Pancreas (tissue), 10 donors: ENCODE measurements around the gene SEZ6L. TPM values are rescaled to one million over a fixed set of nuclear protein-coding genes. Genes with fewer than 3 reads are reported as not detected.
A peak's percentile ranks its signal among the peaks of the same experiment; 100 is the strongest.

Experiments used
- ATAC-seq, 4 donors: fragments of 200-7000 bp; cut with Tn5 transposase; one replicate each; pipeline versions ENCODE4 v1.8.0 to v1.9.1; 2020; ENCODE audit warnings: mild to moderate bottlenecking in 4 of 4, moderate library complexity in 4 of 4
- DNase-seq, 6 donors: peaks; one replicate each; pipeline ENCODE4 v3.0.0-alpha.2; 2020
- FAIRE-seq: peaks from 2 replicates; lab custom pipeline; 2012; peaks lifted over from hg19 to GRCh38; lab: Jason Lieb, UNC
- H3K27ac ChIP-seq, 4 donors: fragments of 200-600 bp; sonication (generic); 1 replicate in 3 of 4; 2 replicates in 1 of 4; pipeline versions ENCODE4 v1.5.0 to v1.8.0; 2020
- H3K27me3 ChIP-seq, 4 donors: fragments of 200-600 bp; one replicate each; pipeline ENCODE4 v1.8.0; 2021
- H3K36me3 ChIP-seq, 3 donors: fragments of 200-600 bp; sonication (generic) in 1 of 3; one replicate each; pipeline versions ENCODE4 v1.5.0 to v1.8.0; 2020 to 2021
- H3K4me1 ChIP-seq, 3 donors: fragments of 200-600 bp; one replicate each; pipeline ENCODE4 v1.8.0; 2021
- H3K4me3 ChIP-seq, 4 donors: fragments of 200-600 bp; sonication (generic) in 2 of 4; one replicate each; pipeline versions ENCODE4 v1.5.0 to v1.8.0; 2020 to 2021
- H3K9me3 ChIP-seq, 4 donors: fragments of 200-600 bp; one replicate each; pipeline ENCODE4 v1.8.0; 2021
- CTCF ChIP-seq, 4 donors: fragments of 200-600 bp; sonication (generic) in 3 of 4; IDR thresholded peaks; one replicate each; pipeline versions ENCODE4 v1.5.0 to v1.8.0; 2021; ENCODE audit warnings: antibody characterized with exemption in 4 of 4
- WGBS, 2 donors: extraction: QIAGEN DNeasy Blood & Tissue Kit; methylation state at CpG; one replicate each; pipeline ENCODE4 v1.1.7; 2013; 5-methylcytosine and 5-hydroxymethylcytosine counted together
- intact Hi-C, 3 donors: fragments of 100-400 bp; cut with DNase I; formaldehyde crosslinking; loops; one replicate each; pipeline versions ENCODE4 v1.11.1 to v1.14.2; 2022
- polyA plus RNA-seq, 2 donors: library from polyadenylated mRNA; stranded (reverse); fragments of 200-250 nt; gene quantifications; one replicate each; pipeline ENCODE4 v1.2.3, GENCODE V29; 2013
- total RNA-seq, 6 donors: library from RNA; stranded (reverse); fragmentation: NEBNext Ultra II Directional in 4 of 6; extraction: Animal tissue kit (Norgen Biotek cat#: 25700) in 4 of 6; gene quantifications; one replicate each; pipeline versions ENCODE4 v1.2.1 to v1.2.4, GENCODE V29; 2021 to 2023
- donor health status: healthy with polysubstance abuse.
- donor health status: DM: no; HTN: no; CAD: no; lungs with moderate emphysema.
- donor health status: DM: no; HTN: no; CAD: no.
- donor health status: control.
- donor health status: control.
- donor health status: Bipolar disorder and iron deficiency.
- donor health status: DM: yes; HTN: yes; CAD: no.
- donor health status: DM: no; HTN: no; CAD: no.
- donor health status: DM: no; HTN: no; CAD: no.
- donor health status: DM: yes; HTN: yes; CAD: no.

SEZ6L gene
- total and polyA plus RNA-seq, 8 donors = 0.32 to 6.6 (median 2.0) TPM

- 56 to 58% methylated on average over 3 of the region's 3 CpGs for WGBS, 2 donors
- no peak for FAIRE-seq
- H3K36me3 ChIP-seq = no peaks in the 10 kb centered on the region
- intact Hi-C loops = no loop called here
- no peaks in the 10 kb centered on the region for H3K4me1 ChIP-seq
- no peak overlapping the region for H3K4me3 ChIP-seq
- no peaks in the 10 kb centered on the region for H3K27me3 ChIP-seq
- no peaks in the 10 kb centered on the region for H3K9me3 ChIP-seq
- H3K27ac ChIP-seq = no peak overlapping the region
- DNase-seq = no peak
- TF ChIP-seq CTCF (IDR thresholded peaks at IDR 0.05) = no peak
- ATAC-seq = no peak
Measured at GRCh38 chr22:26418620-26419019, 249.4 kb downstream of the SEZ6L start.

- ATAC-seq = no peak
- H3K27me3 ChIP-seq = no peaks in the 10 kb centered on the region
- no peaks in the 10 kb centered on the region for H3K36me3 ChIP-seq
- H3K27ac ChIP-seq = no peak overlapping the region
- TF ChIP-seq CTCF (IDR thresholded peaks at IDR 0.05) = no peak
- H3K4me1 ChIP-seq = no peaks in the 10 kb centered on the region
- H3K4me3 ChIP-seq = no peak overlapping the region
- no peak for FAIRE-seq
- no peak for DNase-seq
- no peaks in the 10 kb centered on the region for H3K9me3 ChIP-seq
- intact Hi-C loops = no loop called here
Measured at GRCh38 chr22:26426924-26427323, 257.7 kb downstream of the SEZ6L start.

- no peak for FAIRE-seq
- no peaks in the 10 kb centered on the region for H3K36me3 ChIP-seq
Measured at GRCh38 chr22:26428515-26429457, 259.5 kb downstream of the SEZ6L start, which contains the start of gene ASPHD2. ASPHD2 (plus strand) TSS chr22:26429260; CDS start chr22:26433616, 4,356 bp downstream.

GRCh38 chr22:26429458-26430286 lies 260.4 kb downstream of the SEZ6L start:
- intact Hi-C loops = no loop called here
- H3K4me1 ChIP-seq = no peaks in the 10 kb centered on the region
- no peaks in the 10 kb centered on the region for H3K36me3 ChIP-seq
- DNase-seq = peak in 1 of 6 donors; percentile 63
- ATAC-seq = peak in 1 of 4 donors; percentile 5
- H3K27ac ChIP-seq = no peak overlapping the region
- WGBS, 2 donors = 5 to 13% methylated on average over 20 to 50 of the region's 50 CpGs
- H3K9me3 ChIP-seq = no peaks in the 10 kb centered on the region
- FAIRE-seq = no peak
- no peak for TF ChIP-seq CTCF (IDR thresholded peaks at IDR 0.05)
- H3K4me3 ChIP-seq = peak overlapping the region; percentile 12 to 58 (median 29)
- H3K27me3 ChIP-seq = no peaks in the 10 kb centered on the region

More at GRCh38 chr22:26428515-26429457, 259.5 kb downstream of the SEZ6L start, which contains the start of gene ASPHD2:
- Histone ChIP-seq H3K9me3 (no peaks in the 10 kb centered on the region), H3K4me1 (no peaks in the 10 kb centered on the region), H3K27ac (peak within 1 kb of the TSS in 2 of 4 donors; percentile 41 to 58), H3K27me3 (no peaks in the 10 kb centered on the region), H3K4me3 (peak within 1 kb of the TSS; percentile 46 to 58 (median 52))
- WGBS, 2 donors = 2 to 3% methylated on average over 36 to 96 of the region's 96 CpGs
- DNase-seq (peak; percentile 29 to 86 (median 53)), ATAC-seq (peak; percentile 83 to 91 (median 90))
- no peak for TF ChIP-seq CTCF (IDR thresholded peaks at IDR 0.05)
- intact Hi-C loops = no loop called here
